Left ventricle myocardium inferior (tissue), 1 donor: ENCODE measurements around the gene ZNF799. TPM values are rescaled to one million over a fixed set of nuclear protein-coding genes. Genes with fewer than 3 reads are reported as not detected.
"Not testable (repeated sequence)": the region's sequence is repeated elsewhere in the genome, so short reads cannot be mapped to it uniquely, and the experiment has no call there.

Experiments used
- DNase-seq: peaks from one replicate; pipeline ENCODE4 v3.0.0-alpha.2; 2020
- H3K27ac ChIP-seq: fragments of 200-600 bp; replicated peaks from 2 replicates; pipeline ENCODE4 v1.8.0; 2021
- H3K27me3 ChIP-seq: fragments of 200-600 bp; 2 replicates; pipeline ENCODE4 v1.8.0; 2021; ENCODE audit warnings: low read depth
- H3K36me3 ChIP-seq: fragments of 200-600 bp; 2 replicates; pipeline ENCODE4 v1.8.0; 2021
- H3K4me1 ChIP-seq: fragments of 200-600 bp; 2 replicates; pipeline ENCODE4 v1.8.0; 2021
- H3K4me3 ChIP-seq: fragments of 200-600 bp; 2 replicates; pipeline ENCODE4 v1.8.0; 2021; ENCODE audit warnings: mild to moderate bottlenecking, moderate library complexity
- H3K9me3 ChIP-seq: fragments of 200-600 bp; replicated peaks from 2 replicates; pipeline ENCODE4 v1.8.0; 2021
- intact Hi-C: fragments of 100-400 bp; cut with micrococcal nuclease; formaldehyde crosslinking; loops from one replicate; pipeline ENCODE4 v1.11.0; 2022
- total RNA-seq: library from RNA; stranded (reverse); fragmentation: NEBNext Ultra II Directional; extraction: Animal tissue kit (Norgen Biotek cat#: 25700); gene quantifications from one replicate; pipeline ENCODE4 v1.2.1, GENCODE V29; 2021
- TF ChIP-seq, protein P1 (sequence below): fragments of 200-600 bp; IDR thresholded peaks from 2 replicates; pipeline ENCODE4 v1.8.0; 2021; ENCODE audit warnings: antibody characterized with exemption, mild to moderate bottlenecking, borderline replicate concordance
- donor health status: DM: no; HTN: yes; CAD: no; lungs with severe emphysema.

ZNF799 gene
- total RNA-seq, 1 donor from 2014 or later: 2.0 TPM

DNA sequence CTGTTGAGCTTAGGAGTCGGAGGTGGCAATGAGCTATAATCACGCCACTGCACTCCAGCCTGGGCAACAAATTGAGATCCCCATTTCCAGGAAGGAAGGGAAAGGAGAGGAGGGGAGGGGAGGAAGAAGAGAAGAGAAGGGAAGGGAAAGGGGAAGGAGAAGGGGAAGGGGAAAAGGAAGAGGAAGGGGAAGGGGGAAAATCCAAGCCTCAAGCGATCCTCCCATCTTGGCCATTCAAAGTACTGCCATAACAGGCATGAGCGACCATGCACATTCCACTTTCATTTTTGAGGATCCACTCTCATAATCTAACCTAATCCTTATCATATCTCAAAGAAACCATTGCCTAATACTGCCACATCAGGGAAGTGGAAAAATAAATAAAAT, 24.8 kb upstream of the ZNF799 start:
- no peaks in the 10 kb centered on the region for H3K4me1 ChIP-seq
- no peak for DNase-seq
- TF ChIP-seq, protein P1, sequence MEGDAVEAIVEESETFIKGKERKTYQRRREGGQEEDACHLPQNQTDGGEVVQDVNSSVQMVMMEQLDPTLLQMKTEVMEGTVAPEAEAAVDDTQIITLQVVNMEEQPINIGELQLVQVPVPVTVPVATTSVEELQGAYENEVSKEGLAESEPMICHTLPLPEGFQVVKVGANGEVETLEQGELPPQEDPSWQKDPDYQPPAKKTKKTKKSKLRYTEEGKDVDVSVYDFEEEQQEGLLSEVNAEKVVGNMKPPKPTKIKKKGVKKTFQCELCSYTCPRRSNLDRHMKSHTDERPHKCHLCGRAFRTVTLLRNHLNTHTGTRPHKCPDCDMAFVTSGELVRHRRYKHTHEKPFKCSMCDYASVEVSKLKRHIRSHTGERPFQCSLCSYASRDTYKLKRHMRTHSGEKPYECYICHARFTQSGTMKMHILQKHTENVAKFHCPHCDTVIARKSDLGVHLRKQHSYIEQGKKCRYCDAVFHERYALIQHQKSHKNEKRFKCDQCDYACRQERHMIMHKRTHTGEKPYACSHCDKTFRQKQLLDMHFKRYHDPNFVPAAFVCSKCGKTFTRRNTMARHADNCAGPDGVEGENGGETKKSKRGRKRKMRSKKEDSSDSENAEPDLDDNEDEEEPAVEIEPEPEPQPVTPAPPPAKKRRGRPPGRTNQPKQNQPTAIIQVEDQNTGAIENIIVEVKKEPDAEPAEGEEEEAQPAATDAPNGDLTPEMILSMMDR: no peak
- no peak overlapping the region for H3K4me3 ChIP-seq
- peaks cover 7% of the 10 kb centered on the region for H3K9me3 ChIP-seq
- H3K36me3 ChIP-seq: peaks cover 23% of the 10 kb centered on the region
- intact Hi-C loops: no loop called here
- H3K27me3 ChIP-seq: no peaks in the 10 kb centered on the region
- no peak overlapping the region for H3K27ac ChIP-seq

DNA sequence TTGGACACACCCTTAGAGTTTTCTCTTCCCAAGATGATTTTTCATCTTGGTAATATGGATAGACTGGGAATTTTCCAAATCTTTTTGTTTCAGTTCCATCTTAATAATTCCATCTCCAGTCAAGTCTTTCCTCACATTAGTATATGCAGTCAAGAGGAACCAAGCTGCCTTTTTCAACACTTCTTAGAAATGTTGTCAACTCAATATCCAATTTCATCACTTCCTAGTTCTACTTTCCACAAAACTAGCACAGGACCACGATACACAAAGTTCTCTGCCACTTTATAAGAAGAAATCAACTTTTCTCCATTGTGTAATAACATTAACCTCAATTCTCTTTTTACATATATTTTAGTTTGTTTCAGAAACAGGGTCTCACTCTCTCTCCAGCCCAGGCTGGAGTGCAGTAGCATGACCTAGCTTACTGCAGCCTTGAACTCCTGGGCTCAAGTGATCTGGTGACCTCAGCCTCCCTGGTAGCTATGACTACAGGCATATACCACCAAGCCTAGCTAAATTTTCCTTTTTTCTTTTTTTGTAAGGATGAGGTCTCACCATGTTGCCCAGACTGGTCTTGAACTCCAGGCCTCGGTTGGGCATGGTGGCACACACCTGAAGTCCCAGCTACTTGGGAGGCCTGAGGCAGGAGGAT, 24.3 kb upstream of the ZNF799 start:
- intact Hi-C loops: no loop called here

DNA sequence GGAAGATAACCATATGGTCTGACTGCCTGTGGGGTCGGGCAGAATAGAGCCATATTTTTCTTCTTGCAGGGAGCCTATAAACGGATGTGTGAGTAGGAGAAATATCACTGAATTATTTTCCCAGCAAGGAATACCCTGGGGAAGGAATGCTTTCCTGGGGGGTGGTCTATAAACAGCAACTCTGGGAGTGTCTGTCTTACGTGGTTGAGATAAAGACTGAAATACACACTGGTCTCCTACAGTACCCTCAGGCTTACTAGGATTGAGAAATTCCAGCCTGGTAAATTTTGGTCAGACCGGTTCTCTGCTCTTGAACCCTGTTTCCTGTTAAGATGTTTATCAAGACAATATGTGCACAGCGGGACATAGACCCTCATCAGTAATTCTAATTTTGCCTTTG, 16.2 kb upstream of the ZNF799 start:
- intact Hi-C loops, H3K4me3 ChIP-seq, H3K4me1 ChIP-seq, H3K27ac ChIP-seq, DNase-seq, H3K36me3 ChIP-seq, H3K27me3 ChIP-seq: not testable (repeated sequence)
- peaks cover 12% of the 10 kb centered on the region for H3K9me3 ChIP-seq

More for the DNA sequence above, 24.3 kb upstream of the ZNF799 start:
- H3K4me3 ChIP-seq: no peak overlapping the region
- H3K4me1 ChIP-seq: no peaks in the 10 kb centered on the region
- TF ChIP-seq, protein P1: no peak
- no peaks in the 10 kb centered on the region for H3K27me3 ChIP-seq
- no peak overlapping the region for H3K27ac ChIP-seq
- DNase-seq: no peak
- peaks cover 18% of the 10 kb centered on the region for H3K36me3 ChIP-seq
- peaks cover 2% of the 10 kb centered on the region for H3K9me3 ChIP-seq

DNA sequence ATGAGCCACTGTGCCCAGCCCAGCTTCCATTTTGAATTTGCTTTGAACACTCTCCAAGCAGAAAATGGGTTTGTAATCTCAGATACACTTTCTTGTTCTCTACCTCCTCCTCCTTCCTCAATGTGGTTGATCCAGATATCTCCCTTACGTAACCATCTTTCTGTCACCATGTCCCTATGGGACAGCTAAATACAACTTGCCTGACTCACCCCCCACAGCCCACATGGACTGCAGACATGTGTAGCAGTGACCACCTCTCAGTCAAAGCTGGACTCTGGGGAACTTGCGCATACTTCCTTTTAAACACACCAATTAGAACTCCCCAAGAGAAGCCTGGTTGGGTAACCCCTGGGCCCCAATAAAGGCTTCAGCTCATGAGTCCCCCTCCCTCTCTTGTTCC, 10.8 kb upstream of the ZNF799 start:
- no peaks in the 10 kb centered on the region for H3K36me3 ChIP-seq

DNA sequence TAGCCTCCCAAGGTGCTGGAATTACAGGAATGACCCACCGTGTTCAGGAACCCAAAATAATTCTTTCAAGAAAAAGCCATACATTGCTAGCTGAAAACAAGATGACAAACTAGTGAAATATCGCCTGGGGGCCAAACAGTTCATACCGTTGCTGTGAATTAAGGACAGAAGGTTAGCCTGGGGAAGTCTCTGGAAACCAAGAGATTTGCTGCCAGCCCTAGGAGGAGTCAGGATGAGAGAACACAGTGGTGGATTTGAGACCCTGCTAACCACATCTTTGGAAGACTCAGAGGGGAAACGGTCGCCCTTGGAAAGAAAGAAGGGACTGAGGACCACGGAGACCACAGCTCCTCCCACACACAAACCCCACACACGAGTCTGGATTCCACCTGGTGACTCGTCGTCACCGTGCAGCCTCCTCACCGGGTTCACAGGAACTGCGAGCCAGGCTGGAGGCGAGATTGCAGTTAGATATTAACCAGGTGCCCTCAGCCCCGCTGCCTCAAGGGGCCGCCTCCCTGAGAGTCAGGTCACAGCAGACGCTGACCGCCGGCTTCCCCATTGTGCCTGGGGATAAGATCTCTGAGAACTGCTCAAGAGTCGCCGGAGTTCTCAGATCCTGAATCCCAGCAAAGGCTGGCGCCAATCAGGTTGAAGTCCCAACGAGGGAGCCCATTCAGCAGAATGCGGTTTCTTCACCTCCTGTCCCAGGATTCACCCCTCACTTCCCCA, 1.0 kb downstream of the ZNF799 start:
- H3K27me3 ChIP-seq, intact Hi-C loops, DNase-seq, H3K36me3 ChIP-seq, H3K9me3 ChIP-seq: not testable (repeated sequence)
- peaks cover 20% of the 10 kb centered on the region for H3K4me1 ChIP-seq
- peak overlapping the region; percentile 74 for H3K4me3 ChIP-seq
- peak overlapping the region; percentile 90 for H3K27ac ChIP-seq

More for the DNA sequence above, 10.8 kb upstream of the ZNF799 start:
- Histone ChIP-seq H3K27me3 (no peaks in the 10 kb centered on the region), H3K27ac (no peak overlapping the region), H3K4me1 (no peaks in the 10 kb centered on the region), H3K4me3 (no peak overlapping the region), H3K9me3 (peaks cover 8% of the 10 kb centered on the region)
- DNase-seq: no peak
- intact Hi-C loops: no loop called here
- TF ChIP-seq, protein P1: no peak

DNA sequence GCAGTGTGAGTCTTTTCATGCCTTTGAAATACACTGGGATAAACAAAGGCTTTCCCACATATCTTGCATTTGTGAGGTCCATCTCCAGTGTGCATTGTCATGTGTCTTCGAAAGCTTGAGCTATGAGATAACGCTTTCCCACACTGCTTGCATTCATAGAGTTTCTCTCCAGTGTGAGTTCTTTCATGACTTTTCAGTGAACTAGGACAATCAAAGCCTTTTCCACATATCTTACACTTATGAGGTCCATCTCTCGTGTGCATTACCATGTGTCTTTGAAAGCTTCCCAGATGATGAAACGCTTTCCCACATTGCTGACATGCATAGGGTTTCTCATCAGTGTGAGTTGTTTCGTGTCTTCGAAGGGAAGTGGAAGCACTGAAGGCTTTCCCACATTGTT, 9.9 kb downstream of the ZNF799 start:
- intact Hi-C loops, H3K4me1 ChIP-seq, H3K4me3 ChIP-seq, H3K27ac ChIP-seq, H3K27me3 ChIP-seq, DNase-seq: not testable (repeated sequence)
- Histone ChIP-seq H3K9me3 (peaks cover 32% of the 10 kb centered on the region), H3K36me3 (peaks cover 52% of the 10 kb centered on the region)

DNA sequence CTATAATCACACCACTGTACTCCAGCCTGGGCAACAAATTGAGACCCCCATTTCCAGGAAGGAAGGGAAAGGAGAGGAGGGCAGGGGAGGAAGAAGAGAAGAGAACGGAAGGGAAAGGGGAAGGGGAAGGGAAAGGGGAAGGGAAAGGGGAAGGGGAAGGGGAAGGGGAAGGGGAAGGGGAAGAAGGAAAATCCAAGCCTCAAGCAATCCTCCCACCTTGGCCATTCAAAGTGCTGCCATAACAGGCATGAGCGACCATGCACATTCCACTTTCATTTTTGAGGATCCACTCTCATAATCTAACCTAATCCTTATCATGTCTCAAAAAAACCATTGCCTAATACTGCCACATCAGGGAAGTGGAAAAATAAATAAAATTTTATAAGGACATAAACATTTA, 14.7 kb downstream of the ZNF799 start:
- intact Hi-C loops, H3K27ac ChIP-seq, H3K4me3 ChIP-seq, DNase-seq, H3K4me1 ChIP-seq, H3K27me3 ChIP-seq: not testable (repeated sequence)
- Histone ChIP-seq H3K36me3 (peaks cover 65% of the 10 kb centered on the region), H3K9me3 (peaks cover 29% of the 10 kb centered on the region)
